Daoy (cell line): ENCODE results near the gene ERICH2. TPM values are rescaled to one million over a fixed set of nuclear protein-coding genes. Genes with fewer than 3 reads are reported as not detected.

ENCODE experiments used
- DNase-seq: peaks from one replicate; pipeline ENCODE4 v3.0.0-alpha.2; 2015; ENCODE audit warnings: low read depth
- total RNA-seq: library from RNA; depleted of rRNA; stranded (reverse); fragments of >200 nt; shearing (Covaris generic); gene quantifications from 2 replicates; pipeline ENCODE4 v1.2.3, GENCODE V29; 2014; rRNA removed

The ERICH2 gene
- total RNA-seq, 1 experiment from 2014 or later: not detected

- DNase-seq: peak; percentile 54
These were observed 72.6 kb downstream of the ERICH2 start for GRCh38 chr2:170842785-170843184.

GRCh38 chr2:170843656-170844055, 73.5 kb downstream of the ERICH2 start:
- DNase-seq: peak; percentile 81

GRCh38 chr2:170845343-170845742, 75.2 kb downstream of the ERICH2 start:
- no peak for DNase-seq

GRCh38 chr2:170846314-170846713, 76.1 kb downstream of the ERICH2 start:
- DNase-seq: no peak

- no peak for DNase-seq
These were observed 77.5 kb downstream of the ERICH2 start for GRCh38 chr2:170847716-170848115.

Other genes with a start within 250 kb of the ERICH2 start
- 0.63 and 2.6 TPM in 2 replicates for gene SP5, start 55.0 kb upstream of the ERICH2 start, total RNA-seq
- gene GAD1, start 46.5 kb downstream of the ERICH2 start, total RNA-seq: 8.6 and 11.7 TPM in 2 replicates
- gene GORASP2, start 158.9 kb downstream of the ERICH2 start, total RNA-seq: 34.2 and 43.3 TPM in 2 replicates